Keratinocyte (primary cell): ENCODE data around the gene TTC33. TPM values are rescaled to one million over a fixed set of nuclear protein-coding genes. Genes with fewer than 3 reads are reported as not detected.

Experiments used
- DNase-seq: peaks from one replicate; pipeline ENCODE4 v3.0.0-alpha.2; 2011; ENCODE audit warnings: low read depth, missing footprints, low spot score
- FAIRE-seq: peaks from 2 replicates; lab custom pipeline; 2011; peaks lifted over from hg19 to GRCh38; lab: Jason Lieb, UNC
- H2AFZ ChIP-seq: 2 replicates; pipeline ENCODE4 v1.6.0; 2012; ENCODE audit warnings: low read length, control low read depth, inconsistent platforms; ENCODE audit not compliant: control insufficient read depth
- H3K27ac ChIP-seq: 2 replicates; pipeline ENCODE4 v1.5.1; 2011; ENCODE audit warnings: low read length; ENCODE audit not compliant: control insufficient read depth, insufficient read depth
- H3K27me3 ChIP-seq: 3 replicates; pipeline ENCODE4 v1.6.0; 2011; ENCODE audit warnings: low read length; ENCODE audit not compliant: control insufficient read depth, insufficient read depth; ENCODE audit errors: extremely low read depth
- H3K36me3 ChIP-seq, 2 experiments: 2 replicates in 1 of 2; 3 replicates in 1 of 2; pipeline ENCODE4 v1.5.1; 2011; ENCODE audit warnings: low read length in 2 of 2, mild to moderate bottlenecking in 1 of 2; ENCODE audit not compliant: control insufficient read depth in 2 of 2, insufficient read depth in 2 of 2; ENCODE audit errors: extremely low read depth in 1 of 2
- H3K4me1 ChIP-seq: 3 replicates; pipeline ENCODE4 v1.5.1; 2011; ENCODE audit warnings: low read length; ENCODE audit not compliant: control insufficient read depth, insufficient read depth; ENCODE audit errors: extremely low read depth
- H3K4me2 ChIP-seq: 3 replicates; pipeline ENCODE4 v1.6.0; 2011; ENCODE audit warnings: low read depth, low read length; ENCODE audit not compliant: control insufficient read depth, insufficient read depth; ENCODE audit errors: extremely low read depth
- H3K4me3 ChIP-seq, 3 experiments: fragments of 200-600 bp in 1 of 3; sonication (generic) in 1 of 3; 2 replicates in 2 of 3; 3 replicates in 1 of 3; pipeline ENCODE4 v1.5.1; 2011 to 2016; ENCODE audit warnings: low read length in 3 of 3, mild to moderate bottlenecking in 3 of 3, control low read depth in 2 of 3, inconsistent platforms in 1 of 3, low read depth in 1 of 3, mixed read lengths in 1 of 3, mixed run types in 1 of 3, moderate library complexity in 1 of 3; ENCODE audit not compliant: control insufficient read depth in 2 of 3, insufficient read depth in 2 of 3; ENCODE audit errors: extremely low read depth in 1 of 3
- H3K79me2 ChIP-seq: 2 replicates; pipeline ENCODE4 v1.6.0; 2012; ENCODE audit warnings: low read length; ENCODE audit not compliant: control insufficient read depth, insufficient read depth
- H3K9ac ChIP-seq: 3 replicates; pipeline ENCODE4 v1.6.0; 2011; ENCODE audit warnings: low read length; ENCODE audit not compliant: control insufficient read depth, insufficient read depth; ENCODE audit errors: extremely low read depth
- H3K9me1 ChIP-seq: 3 replicates; pipeline ENCODE4 v1.6.0; 2011; ENCODE audit warnings: low read length; ENCODE audit not compliant: control insufficient read depth, insufficient read depth; ENCODE audit errors: extremely low read depth
- H3K9me3 ChIP-seq: 2 replicates; pipeline ENCODE4 v1.5.1; 2012; ENCODE audit warnings: low read depth, low read length; ENCODE audit not compliant: control insufficient read depth
- H4K20me1 ChIP-seq: 3 replicates; pipeline ENCODE4 v1.6.0; 2011; ENCODE audit warnings: low read length; ENCODE audit not compliant: control insufficient read depth, insufficient read depth; ENCODE audit errors: extremely low read depth
- CTCF ChIP-seq, 3 experiments: IDR thresholded peaks in 1 of 3; conservative IDR thresholded peaks in 1 of 3; optimal IDR thresholded peaks in 1 of 3; 2 replicates in 2 of 3; 3 replicates in 1 of 3; pipeline versions ENCODE3 to v1.5.1; 2011; ENCODE audit warnings: low read length in 3 of 3, mild to moderate bottlenecking in 3 of 3, moderate library complexity in 2 of 3, control low read depth in 1 of 3, inconsistent platforms in 1 of 3; ENCODE audit not compliant: insufficient read depth in 2 of 3; ENCODE audit errors: extremely low read depth in 1 of 3
- EZH2 ChIP-seq: IDR thresholded peaks from one replicate; pipeline ENCODE4 v1.6.1; 2012; ENCODE audit warnings: inconsistent platforms, mild to moderate bottlenecking, low read length, moderate library complexity
- dilution Hi-C: fragments of 300-500 bp; cut with MboI; formaldehyde crosslinking; loops from one replicate; pipeline ENCODE4 v1.7.0; 2020; ENCODE audit warnings: low sequenced_read_pairs; ENCODE audit not compliant: extremely low pct_ligation_motif_present
- polyA plus RNA-seq, 5 experiments: library from polyadenylated mRNA; depleted of rRNA in 3 of 5; stranded (reverse) in 3 of 5; stranded (forward) in 1 of 5; unstranded in 1 of 5; fragments of >200 nt; gene quantifications; 1 replicate in 1 of 5; 2 replicates in 3 of 5; 3 replicates in 1 of 5; pipeline versions ENCODE4 v1.2.1 to v1.2.3, GENCODE V29; 2011 to 2012; ENCODE audit warnings: missing spikeins in 2 of 5, low read depth in 1 of 5, low replicate concordance in 1 of 5

TTC33 gene
- polyA plus RNA-seq, 1 donor (not counting 4 experiments of a cell fraction or from before 2014, with no cell fraction given), result 7.1 TPM

DNA sequence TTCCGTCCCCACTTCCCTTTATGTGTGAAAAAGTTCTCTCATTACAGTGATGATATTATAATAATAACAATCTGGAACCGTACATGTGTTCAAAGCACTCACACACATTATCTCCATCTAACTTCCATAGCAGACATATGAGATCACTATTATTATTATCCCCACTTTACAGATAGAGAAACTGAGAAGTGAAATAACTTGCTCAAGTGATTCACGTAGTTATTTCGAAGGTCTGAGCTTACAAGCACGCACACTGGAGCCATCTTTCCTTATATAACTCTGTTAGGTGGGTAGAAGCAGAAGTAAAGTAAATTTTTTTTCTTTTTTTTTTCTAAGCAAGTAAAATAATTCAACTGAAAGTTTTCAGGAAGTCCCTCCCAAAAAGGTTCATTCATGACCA is 139.0 kb downstream of the TTC33 start:
- dilution Hi-C loops, result no loop called here
- Histone ChIP-seq H3K4me2 (no peak overlapping the region), H3K27me3 (no peaks in the 10 kb centered on the region), H3K9me1 (no peaks in the 10 kb centered on the region), H3K9ac (no peak overlapping the region), H3K27ac (no peak overlapping the region), H4K20me1 (no peaks in the 10 kb centered on the region), H3K36me3 (no peaks in the 10 kb centered on the region), H3K9me3 (no peaks in the 10 kb centered on the region), H3K4me3 (no peak overlapping the region), H3K4me1 (peaks cover 20% of the 10 kb centered on the region), H2AFZ (no peak overlapping the region), H3K79me2 (no peaks in the 10 kb centered on the region)
- FAIRE-seq, result no peak
- no peak for DNase-seq
- TF ChIP-seq CTCF (optimal IDR thresholded peaks at IDR 0.05 in 1 of 3, IDR thresholded peaks at IDR 0.05 in 1 of 3, conservative IDR thresholded peaks at IDR 0.05 in 1 of 3; ENCODE audit: extremely low read depth in 1 of 3, insufficient read depth in 2 of 3, low read length in 3 of 3) (no peak), EZH2 (no peak)

DNA sequence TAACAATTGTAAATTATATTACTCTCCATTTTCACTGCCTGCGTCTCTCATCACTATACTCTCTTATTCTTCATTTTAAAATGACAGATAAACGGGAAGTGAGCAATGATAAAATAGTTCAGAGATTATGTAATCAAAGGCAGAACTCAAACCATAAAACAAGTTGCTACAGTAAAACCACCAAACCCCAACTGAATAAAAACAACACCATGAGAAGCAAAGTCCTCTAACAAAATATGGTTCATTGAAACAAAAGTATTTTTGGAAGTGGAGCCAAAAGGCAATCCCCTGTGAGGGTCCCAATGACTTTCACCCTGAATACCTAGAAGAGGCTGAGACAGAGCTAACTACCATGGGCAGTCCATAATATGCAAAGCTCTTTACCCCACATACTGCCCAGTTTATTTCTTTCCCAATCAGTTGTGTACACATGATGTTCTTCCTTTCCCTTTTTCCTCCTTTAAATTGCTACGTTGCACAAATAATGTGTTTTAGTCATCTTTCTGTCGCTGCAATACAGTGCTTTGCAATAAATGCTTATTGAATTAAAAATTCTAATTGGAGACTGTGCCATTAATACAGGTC is 140.1 kb downstream of the TTC33 start:
- FAIRE-seq (peak; percentile 84), DNase-seq (no peak)
- no peak overlapping the region for H3K9ac ChIP-seq
- dilution Hi-C loops, result no loop called here
- H3K4me3 ChIP-seq, result peak overlapping the region in 1 of 3 experiments; percentile 13
- H3K9me1 ChIP-seq, result no peaks in the 10 kb centered on the region
- H3K4me1 ChIP-seq, result peaks cover 20% of the 10 kb centered on the region
- H3K4me2 ChIP-seq, result peak overlapping the region; percentile 66
- no peaks in the 10 kb centered on the region for H3K36me3 ChIP-seq
- H3K79me2 ChIP-seq, result no peaks in the 10 kb centered on the region
- H3K27ac ChIP-seq, result peak overlapping the region; percentile 29
- H3K9me3 ChIP-seq, result no peaks in the 10 kb centered on the region
- no peak for TF ChIP-seq CTCF (optimal IDR thresholded peaks at IDR 0.05 in 1 of 3, IDR thresholded peaks at IDR 0.05 in 1 of 3, conservative IDR thresholded peaks at IDR 0.05 in 1 of 3; ENCODE audit: extremely low read depth in 1 of 3, insufficient read depth in 2 of 3, low read length in 3 of 3)
- TF ChIP-seq EZH2, result no peak
- no peaks in the 10 kb centered on the region for H3K27me3 ChIP-seq
- peak overlapping the region; percentile 31 for H2AFZ ChIP-seq
- H4K20me1 ChIP-seq, result no peaks in the 10 kb centered on the region
